Uterus (tissue), 2 donors: ENCODE measurements around the gene ASTN2.

ENCODE experiments used
- POLR2A ChIP-seq, 2 donors: fragments of 450-650 bp; IDR thresholded peaks; one replicate each; pipeline ENCODE4 v1.6.1; 2016; ENCODE audit warnings: antibody characterized with exemption in 2 of 2, mild to moderate bottlenecking in 1 of 2, moderate library complexity in 1 of 2
- TF ChIP-seq, protein P1 (sequence below), 4 experiments: fragments of 200-600 bp in 2 of 4; fragments of 450-650 bp in 2 of 4; sonication (generic) in 2 of 4; IDR thresholded peaks; one replicate each; pipeline ENCODE4 v1.5.1; 2016 to 2019; ENCODE audit warnings: antibody characterized with exemption in 4 of 4, mild to moderate bottlenecking in 2 of 4, moderate library complexity in 1 of 4

DNA sequence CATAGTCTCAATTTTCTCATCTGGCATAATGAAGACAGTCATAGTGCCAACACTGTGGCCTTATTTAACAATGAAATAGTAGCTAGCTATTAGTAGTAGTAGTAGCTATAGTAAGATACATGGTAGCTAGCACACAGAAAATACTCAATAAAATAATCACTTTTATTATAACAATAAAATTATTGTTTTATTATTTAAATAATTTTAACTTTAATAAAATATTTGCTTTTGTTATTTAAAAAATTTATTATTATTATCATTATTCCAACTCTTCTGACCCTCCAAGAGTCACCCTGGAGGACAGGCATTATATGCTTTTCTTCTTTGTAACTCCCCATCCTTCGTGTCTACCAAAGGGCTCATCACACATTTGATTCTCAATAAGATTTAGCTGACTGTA is 475.7 kb downstream of the ASTN2 start:
- TF ChIP-seq POLR2A (IDR thresholded peaks at IDR 0.05): no peak
- TF ChIP-seq, protein P1, sequence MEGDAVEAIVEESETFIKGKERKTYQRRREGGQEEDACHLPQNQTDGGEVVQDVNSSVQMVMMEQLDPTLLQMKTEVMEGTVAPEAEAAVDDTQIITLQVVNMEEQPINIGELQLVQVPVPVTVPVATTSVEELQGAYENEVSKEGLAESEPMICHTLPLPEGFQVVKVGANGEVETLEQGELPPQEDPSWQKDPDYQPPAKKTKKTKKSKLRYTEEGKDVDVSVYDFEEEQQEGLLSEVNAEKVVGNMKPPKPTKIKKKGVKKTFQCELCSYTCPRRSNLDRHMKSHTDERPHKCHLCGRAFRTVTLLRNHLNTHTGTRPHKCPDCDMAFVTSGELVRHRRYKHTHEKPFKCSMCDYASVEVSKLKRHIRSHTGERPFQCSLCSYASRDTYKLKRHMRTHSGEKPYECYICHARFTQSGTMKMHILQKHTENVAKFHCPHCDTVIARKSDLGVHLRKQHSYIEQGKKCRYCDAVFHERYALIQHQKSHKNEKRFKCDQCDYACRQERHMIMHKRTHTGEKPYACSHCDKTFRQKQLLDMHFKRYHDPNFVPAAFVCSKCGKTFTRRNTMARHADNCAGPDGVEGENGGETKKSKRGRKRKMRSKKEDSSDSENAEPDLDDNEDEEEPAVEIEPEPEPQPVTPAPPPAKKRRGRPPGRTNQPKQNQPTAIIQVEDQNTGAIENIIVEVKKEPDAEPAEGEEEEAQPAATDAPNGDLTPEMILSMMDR (IDR thresholded peaks at IDR 0.05): no peak
